8988T (cell line): ENCODE data around the gene NOTCH1.

ENCODE experiments used
- DNase-seq: peaks from one replicate; pipeline ENCODE4 v3.0.0; 2011

Gene NOTCH1

DNA sequence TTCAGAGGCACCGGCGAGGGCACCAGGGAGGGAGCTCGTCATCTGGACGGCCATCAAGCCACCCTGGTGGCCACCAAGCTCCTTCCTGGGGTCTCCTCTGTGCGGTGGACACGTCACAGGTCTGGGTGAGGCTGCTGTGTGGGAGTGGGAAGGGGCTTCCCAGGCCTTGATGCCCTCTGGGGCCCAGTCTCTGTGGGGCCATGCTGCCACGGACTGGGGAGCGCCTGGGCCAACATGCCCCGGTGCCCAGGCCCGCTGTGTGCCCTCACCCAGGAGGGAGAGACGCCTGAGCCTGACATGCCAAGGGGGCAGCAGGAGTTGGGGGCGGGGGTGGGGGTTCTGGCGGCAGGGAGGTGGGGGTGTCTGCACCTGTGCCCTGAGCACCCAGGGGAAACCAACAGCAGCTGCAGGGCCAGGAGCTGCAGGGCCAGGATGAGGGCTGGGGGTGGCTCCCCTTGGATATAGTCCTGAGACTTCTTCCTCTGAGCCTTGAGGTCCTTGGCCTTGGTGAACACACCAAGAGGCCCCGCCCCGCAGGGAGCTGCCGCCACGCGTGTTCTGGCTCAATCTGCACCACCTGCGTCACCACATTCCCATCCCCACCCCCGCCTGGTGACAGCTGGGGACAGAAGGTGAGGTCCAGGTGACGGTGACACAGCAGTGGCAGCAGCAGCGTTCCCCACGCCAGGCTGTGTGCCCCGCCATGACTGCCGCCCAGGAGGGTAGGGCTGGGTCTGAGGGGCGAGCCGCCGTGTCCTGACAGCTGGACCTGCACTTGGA, 47.7 kb downstream of the NOTCH1 start:
- DNase-seq, result no peak

DNA sequence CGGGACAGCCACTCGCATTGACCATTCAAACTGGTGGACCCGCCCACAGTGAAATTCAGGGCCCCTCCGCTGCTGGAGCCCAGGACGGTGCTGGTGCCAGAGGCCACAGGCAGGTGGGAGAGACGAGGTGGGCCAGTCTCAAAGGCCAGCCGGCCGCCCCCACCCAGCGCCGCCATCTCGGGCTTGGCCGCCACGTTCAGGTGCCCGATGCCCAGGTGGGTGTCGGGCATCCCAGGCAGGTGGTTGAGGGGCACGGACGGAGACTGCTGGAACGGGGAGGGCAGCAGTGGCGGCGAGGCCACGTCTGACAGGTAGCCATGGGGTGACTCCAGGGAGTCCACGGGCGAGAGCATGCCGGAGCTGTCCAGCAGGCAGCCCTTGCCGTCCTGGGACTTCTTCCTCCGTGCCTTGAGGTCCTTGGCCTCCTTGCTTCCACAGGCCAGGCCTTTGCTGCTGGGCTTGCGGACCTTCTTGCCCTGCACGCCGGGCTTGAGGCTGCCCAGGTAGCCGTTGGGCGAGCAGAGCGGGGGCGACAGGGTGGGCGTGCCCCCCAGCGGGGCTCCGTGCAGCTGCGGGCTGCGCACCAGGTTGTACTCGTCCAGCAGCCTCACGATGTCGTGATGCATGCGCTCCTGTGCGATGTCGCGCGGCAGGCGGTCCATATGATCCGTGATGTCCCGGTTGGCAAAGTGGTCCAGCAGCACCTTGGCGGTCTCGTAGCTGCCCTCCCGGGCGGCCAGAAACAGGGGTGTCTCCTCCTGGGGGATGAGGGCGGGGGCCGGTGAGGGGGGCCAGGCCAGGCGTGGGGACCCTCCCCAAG, 48.8 kb downstream of the NOTCH1 start:
- no peak for DNase-seq

DNA sequence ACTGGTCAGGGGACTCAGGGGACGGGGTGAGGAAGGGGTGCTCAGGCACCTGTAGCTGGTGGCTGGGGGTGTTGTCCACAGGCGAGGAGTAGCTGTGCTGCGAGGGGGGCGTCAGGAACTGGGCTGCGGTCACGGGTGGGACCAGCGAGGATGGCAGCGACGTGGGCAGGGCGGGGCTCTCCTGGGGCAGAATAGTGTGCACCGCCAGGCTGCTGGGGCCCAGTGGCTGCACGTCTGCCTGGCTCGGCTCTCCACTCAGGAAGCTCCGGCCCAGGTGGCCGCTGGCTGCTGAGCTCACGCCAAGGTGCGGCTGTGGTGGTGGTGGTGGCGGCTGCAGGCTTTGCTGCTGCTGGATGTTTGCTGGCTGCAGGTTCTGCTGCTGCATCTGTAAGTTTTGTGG, 49.7 kb downstream of the NOTCH1 start:
- DNase-seq, result no peak

DNA sequence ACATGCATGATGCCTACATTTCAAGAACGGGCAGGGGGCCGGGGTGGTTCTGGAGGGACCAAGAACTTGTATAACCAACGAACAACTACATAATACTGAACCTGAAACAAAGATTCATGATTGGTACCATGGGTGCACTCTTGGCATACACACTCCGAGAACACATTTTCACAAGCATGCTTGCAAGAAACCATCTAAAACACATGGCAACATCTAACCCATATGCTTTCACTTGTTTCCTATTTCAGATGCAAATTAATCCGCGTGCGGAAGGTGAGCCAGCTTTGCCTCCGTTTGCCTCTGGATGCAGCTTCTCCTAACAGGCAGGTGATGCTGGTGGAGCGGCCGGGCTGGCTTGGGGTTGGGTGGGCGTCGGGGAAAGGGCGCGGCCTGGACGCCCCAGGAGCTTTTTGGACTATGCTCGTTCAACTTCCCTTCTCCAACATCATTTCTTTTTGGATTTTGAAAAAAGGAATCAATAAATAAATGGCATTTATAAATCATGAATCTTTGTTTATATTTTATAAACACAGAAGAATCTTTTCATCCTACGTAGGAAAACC, 50.5 kb downstream of the NOTCH1 start:
- no peak for DNase-seq

DNA sequence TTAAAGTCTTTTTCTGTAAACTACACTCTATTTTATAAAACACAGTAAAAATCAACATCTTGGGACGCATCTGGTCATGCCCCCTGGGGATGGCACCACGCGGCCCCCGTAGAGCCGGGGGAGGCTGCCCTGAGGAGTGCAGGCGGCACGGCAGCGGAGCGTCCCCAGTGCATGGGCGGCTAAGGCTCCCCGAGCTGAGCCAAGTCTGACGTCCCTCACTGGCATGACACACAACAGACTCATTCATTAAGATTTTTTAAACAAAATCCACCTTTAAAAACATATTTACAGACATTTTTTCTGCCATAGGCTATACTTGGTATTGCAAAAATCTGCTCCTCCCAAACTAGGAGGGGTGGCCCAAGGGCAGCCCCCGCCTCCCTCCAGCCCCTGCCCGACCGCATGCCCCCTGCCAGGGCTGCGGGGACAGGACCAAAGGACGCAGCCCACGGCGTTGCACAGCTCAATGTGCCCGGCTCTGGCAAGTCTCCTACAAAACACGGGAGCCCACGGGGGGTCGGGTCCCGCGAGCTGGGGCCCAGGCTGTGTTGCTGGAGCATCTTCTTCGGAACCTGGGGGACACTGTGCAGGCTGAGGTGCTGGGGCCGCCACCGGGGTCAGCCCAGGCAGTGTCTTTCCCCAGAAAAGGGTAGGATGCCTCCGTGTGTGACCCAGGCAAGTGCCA, 51.2 kb downstream of the NOTCH1 start:
- DNase-seq, result no peak

DNA sequence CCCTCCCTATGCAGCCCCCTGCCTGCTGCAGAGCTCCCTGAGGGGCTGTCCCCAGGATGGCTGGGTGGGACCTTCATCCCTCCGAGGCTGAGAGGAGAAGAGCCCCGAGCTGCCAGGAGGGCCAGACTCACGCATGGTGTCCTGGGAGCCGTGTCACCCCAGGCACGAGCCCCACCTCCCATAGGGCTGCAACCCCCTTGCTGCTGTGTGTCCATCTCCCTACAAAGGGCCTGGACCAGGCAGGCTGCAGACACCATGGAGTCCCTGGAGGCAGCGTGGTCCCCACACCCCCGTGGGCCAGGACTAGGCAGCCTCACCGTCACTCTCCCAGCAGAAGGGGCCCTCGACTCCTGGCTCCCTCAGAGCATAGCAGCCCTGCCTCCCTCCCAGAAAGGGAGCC, 51.8 kb downstream of the NOTCH1 start:
- no peak for DNase-seq

DNA sequence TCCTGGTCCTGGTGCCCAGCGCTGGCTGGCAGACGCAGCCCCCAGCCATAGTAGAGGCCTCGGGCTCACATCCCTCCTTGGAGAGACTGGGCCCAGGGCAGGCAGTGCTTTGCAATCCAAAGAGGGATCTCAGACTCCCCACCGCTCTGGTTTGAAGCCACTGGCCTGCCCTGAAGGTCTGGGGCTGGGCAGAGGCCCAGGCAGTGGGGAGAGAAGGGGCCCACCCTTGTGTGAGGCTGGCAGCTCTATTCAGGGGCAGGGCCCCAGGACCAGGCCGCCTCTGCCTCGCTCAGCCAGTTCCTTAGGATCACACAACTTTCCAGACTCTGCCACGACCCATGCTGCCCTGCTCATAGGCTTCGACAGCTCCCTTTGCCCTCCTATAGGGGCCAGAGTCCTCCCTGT, 52.3 kb downstream of the NOTCH1 start:
- no peak for DNase-seq

DNA sequence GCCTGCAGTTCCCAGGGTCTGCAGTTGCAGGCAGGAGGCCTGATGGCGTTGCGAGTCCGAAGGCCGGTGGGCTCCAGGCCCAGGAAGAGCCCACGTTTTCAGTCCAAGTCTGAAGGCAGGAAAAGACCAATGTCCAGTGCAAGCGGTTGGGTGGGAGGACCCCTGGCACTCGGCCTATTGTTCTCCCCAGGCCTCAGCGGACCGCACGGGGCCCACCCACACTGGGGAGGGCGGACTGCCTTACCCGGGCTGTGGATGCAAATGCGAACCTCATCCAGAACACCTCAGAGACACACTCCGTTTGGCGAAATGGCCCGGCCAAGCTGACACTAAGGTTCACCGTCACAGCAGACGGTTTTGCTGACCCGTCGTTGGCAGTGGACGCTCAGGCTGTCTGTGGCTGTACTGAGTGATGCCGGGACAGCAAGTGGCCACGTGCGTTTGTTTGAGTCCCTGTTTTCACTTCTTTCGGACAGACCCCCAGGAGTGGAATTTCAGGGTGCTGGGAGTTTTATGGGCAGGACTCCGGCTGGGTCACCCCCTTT, 52.8 kb downstream of the NOTCH1 start:
- no peak for DNase-seq

DNA sequence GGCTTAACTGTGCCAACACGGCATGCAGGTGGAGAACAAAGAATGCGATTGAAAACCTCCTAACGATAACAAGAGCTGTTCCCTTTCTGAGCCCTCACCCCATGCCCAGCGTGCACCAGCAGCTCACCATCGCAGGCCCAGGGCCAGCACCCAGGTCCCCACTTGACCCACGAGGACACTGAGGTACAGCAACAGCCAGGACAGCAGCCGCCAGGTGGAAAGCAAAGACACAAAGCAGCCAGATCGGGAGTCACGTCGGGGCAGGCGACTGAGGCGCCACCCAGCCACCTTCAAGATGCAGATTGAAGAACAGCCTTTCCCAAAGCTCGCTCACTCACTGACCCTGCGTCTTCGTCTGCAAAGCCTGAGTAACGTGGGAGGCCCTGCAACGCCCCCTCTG, 56.1 kb downstream of the NOTCH1 start:
- no peak for DNase-seq

DNA sequence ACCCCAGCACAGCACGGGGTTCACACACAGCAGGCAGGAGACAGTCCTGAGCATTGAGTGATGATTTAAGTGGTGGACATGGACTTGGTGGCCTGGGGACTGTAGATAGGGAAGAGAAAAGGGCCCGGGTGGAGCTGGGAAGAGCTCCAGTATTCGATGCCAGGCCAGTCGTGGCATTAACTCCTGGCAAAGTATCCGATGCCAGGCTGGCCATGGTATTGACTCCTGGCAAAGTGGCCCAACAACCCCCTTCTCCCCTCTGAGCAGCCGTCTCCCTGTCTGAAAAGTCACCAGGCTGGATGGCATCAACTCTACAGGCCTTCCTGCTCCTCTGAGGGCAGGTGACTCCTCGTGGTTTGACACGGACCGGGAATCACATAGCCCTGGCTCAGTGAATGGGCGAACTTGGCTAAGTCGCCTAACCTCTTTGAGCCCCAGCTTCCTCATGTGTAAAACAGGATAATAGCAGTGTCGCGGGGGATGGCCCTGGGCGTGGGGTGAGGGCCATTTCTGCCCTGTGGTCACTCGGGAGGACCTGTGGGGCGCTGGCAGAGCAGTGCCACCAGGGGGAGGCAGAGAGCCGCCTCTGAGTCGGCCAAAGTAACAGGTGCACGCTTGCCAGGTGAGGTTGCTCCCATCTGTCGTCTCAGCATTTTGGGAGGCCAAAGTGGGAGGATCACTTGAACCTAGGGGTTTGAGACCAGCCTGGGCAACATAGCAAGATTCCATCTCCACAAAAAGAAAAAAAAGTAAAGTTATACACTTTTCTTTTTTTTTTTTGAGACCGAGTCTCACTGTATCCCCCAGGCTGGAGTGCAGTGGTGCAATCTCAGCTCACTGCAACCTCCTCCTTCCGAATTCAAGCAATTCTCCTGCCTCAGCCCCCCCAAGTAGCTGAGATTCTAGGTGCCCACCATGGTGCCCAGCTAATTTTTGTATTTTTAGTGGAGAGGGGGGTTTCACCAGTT, 57.3 kb downstream of the NOTCH1 start:
- peak; percentile 57 for DNase-seq

DNA sequence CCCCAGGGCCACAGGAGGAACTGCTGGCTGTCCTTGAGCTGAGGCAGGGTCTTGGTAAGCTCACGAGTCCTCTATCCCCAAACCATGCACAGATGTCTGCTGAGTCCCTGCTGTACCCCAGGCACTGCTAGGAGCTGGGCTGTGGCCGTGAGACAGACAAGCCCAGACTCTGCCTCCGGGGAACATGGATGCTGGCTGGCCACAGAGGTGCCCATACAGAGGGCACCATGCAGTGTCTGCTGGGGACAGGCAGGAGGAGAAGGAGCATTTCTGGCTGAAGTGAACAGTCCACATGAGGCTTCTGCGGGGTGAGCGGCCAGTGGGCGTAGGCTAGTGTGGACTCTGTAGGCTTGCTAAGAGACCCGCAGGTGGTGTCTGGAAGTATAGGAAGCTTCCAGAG, 58.2 kb downstream of the NOTCH1 start:
- no peak for DNase-seq

DNA sequence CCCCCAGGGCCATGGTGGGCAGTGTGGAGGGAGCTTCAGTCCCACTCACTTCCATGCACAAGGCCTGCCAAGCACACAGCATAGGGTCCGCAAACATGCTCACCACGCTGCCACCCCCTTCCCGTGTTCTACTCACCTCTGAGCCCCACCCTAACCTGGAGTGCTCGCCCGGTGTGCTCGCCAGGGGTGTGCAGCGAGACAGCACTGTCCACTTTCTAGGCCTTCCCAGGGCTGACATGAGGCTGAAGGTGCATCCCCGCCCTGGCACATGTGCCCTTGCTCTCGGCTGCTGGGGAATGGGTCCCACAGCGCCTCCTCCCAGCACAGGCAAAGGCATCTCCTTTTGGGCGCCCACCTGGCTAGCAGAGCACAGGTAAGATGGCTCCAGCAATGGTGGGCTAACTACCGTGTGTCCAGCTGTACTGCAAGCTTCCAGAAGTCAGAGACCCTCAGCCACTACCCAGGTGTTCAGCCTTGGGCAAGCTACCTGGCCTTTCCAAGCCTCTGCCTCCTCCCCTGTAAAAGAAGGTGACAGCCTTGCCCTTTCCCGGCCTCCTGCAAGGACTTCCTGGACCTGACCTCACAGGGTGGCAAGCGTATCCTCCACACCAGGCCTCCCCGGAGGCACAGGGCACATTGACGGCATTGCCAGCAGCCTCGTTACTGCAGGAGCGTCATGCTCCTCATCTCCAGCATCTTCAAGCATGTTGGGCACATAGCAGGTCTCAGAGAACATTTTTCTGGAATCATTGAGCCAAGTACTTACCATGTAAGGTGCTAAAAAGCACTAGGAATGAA, 58.8 kb downstream of the NOTCH1 start:
- DNase-seq, result no peak

DNA sequence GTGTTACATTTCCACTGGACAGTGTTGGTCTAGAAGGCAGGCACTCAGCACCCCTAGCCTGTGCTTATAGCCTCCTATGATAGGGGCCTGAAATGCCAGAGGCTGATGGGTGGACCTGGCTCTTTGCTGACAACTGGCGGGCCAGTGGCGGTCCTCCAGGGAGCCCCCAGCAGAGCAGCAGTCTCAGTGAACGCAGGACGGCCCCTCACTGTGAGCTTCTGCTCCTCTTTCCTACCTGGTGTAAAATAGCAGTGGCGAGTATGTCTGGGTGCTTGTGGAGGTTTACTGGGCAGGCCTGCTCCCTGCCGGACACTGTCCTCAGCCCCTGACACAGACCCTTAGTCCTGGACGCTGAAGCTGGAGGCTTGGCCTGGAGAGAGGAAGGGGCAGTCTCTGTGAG, 59.7 kb downstream of the NOTCH1 start:
- DNase-seq, result no peak

DNA sequence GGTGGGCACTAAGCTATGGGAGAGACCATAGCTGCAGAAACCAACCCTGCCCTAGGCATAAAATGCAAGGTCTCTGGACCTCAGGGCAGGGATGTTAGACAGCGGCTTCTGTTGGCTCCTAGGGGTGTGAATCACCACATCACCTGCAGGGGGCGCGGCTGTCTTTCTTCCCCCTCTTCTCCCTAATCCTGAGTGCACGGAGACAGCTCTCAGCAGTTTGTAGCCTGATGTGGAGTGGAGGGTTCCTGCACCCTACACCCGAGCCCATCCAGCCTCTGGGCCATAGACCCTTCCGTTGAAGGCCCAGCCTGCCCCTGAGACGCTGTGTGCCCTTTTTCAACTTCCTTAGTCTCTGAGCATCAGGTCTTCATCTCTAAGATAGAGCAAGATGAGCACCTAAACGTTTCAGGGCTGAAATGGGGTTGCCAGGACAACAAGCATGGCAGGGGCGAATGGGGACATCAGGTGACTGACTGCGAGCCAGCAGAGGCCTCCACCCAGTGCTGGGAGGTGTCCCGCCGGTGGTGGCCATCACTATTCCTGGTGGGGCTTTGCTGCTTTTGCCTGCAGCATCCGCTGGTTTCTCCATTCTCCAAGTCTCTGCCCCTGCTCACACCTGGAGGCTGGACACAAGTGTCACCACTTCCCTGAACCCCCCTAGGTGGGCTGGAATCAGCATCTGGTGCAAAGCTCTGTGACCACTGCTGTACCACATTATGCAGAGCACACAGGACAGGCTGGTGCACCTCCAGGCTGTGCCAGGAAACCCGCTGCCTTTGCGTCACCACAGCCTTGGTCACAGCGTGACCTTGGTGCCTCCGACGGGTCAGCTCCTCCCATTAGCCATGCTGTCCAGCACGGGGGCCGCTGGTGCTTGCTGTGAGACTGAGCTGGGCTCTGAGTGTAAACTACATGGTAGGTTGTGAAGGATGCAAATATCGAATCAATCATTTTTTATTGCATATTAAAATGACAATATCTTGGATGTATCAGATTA, 60.5 kb downstream of the NOTCH1 start:
- DNase-seq, result no peak

DNA sequence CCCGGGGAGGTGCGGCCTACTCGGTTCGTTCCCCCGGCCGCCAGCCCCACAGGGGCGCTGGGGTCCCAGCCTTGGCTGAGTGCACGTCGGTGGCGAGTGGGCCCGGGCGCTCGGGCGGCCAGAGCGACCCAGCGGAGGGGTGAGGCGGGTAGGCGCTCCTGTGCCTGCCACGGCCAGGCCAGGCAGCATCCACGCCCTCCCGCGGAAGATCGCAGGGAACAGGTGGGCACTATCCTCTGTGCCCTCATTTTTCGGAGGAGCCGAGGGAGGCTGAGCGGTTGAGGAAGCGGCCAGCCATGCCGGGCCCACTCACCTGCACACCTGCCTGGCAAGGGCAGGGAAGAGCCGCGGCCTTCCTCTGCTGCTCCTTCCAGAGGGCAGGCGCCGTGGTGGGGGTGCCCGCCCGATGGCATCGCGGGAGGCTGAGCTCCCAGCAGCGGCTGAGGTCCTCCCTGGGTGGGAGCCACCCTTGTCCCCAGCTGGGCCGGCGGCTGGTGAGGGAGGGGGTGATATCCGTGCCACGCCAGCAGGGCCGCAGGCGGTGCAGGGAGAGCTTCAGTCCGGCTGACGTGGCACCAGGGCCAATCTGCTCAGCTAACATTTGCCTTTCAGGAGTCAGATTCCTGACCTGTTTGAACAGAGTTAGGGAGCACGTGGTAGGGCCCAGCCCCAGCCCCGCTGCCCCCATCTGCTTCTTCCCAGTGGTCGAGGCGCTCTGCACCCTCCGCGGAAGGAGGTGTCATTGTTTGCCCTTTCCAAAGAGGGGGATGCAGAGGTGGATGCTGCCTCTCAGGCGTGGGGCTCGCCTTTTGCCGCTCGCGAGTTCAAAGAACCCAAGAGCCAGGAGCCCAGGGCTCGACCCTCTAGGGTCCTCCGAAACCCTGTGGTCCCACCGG, 61.4 kb downstream of the NOTCH1 start:
- no peak for DNase-seq

DNA sequence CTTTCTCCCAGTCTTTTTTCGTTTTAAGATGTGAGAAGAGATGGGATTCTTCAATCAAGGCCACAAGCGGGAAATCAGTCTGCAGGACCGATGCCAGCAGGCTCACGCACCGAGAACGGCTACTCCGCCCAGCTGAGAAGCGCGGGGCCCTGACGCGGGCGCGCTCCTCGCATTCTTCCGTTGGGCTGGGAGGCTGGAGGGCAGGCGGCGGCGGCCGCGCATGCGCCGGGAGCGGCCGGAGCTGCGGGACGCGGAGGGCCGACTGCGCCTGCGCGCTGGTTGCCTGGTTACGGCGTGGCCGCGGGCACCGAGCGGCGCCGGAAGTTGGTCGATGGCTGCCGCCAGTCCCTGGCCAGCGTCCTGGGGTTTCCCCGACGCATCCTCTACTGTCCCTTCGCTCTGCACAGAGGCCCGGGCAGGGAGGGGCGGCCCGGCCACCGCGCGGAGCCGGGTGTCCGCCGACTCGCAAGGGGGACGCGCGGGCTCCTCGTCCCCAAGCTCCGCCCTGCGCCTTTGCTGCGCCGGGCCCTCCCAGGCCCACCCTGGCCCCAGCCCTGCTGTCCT, 62.2 kb downstream of the NOTCH1 start:
- DNase-seq, result peak; percentile 93

DNA sequence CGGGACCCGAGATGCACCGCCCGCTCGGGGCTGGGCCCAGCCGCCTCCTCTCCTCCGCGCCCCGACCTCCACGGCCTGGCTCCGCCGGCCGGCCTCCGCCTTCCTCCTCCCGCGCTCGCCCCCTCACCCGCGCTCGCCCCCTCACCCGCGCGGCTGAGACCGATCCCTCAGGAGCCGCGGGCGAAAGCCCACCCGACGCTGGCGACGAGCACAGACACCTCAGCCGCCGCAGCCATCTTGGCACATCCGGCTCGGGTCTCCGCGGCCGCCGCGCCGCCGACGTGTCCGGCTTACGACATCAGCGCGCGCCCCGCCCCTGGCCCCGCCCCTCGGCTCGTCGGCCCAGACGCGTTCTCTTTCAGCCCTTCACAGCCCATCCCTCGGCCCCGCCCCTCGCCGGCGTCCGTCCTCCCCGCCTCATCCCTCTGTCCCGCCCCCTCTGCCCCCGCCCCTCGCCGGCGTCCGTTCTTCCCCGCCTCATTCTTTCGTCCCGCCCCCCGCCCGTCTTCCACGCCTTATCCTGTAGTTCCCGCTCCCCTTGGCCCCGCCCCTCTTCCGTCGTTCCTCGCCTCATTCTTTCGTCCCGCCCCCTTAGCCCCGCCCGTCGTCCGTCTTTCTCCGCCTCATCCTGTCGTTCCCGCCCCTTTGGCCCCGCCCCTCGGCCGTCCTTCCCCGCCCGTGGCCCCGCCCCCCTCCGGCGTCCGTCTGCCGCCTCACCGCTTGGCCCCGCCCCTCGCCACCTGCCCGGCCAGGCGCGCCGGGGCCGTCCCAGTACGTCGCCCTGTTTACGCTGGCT, 62.9 kb downstream of the NOTCH1 start, which contains the start of gene SEC16A:
Gene SEC16A (minus strand): TSS at position 248 of the 796 bp plus-strand sequence. CDS start 5,425 bp downstream, outside the sequence.
- DNase-seq, result peak; percentile 89
